HepG2 (cell line): ENCODE results near the gene SEMA6B. TPM values are rescaled to one million over a fixed set of nuclear protein-coding genes. Genes with fewer than 3 reads are reported as not detected.
A peak's percentile ranks its signal among the peaks of the same experiment; 100 is the strongest.

ENCODE experiments used
- DNMT1 ChIP-seq: sonication (generic); formaldehyde crosslinking; IDR thresholded peaks from 2 replicates; pipeline ENCODE4 v1.5.1; 2020; ENCODE audit warnings: mild to moderate bottlenecking, missing genetic modification reagents
- EHMT2 ChIP-seq: fragments of 200-600 bp; sonication (generic); IDR thresholded peaks from 2 replicates; pipeline ENCODE4 v1.7.0; 2017; ENCODE audit warnings: antibody characterized with exemption, low read depth, low read length, borderline replicate concordance
- FOXK1 ChIP-seq: sonication (generic); formaldehyde crosslinking; IDR thresholded peaks from 2 replicates; pipeline ENCODE4 v1.4.0; 2020; ENCODE audit warnings: low read depth, missing genetic modification reagents, borderline replicate concordance
- IRF2 ChIP-seq: IDR thresholded peaks from 2 replicates; pipeline ENCODE4 v1.6.1; 2018; ENCODE audit warnings: missing genetic modification reagents, missing compliant biosample characterization
- MZF1 ChIP-seq: sonication (generic); formaldehyde crosslinking; IDR thresholded peaks from 2 replicates; pipeline ENCODE4 v1.8.1; 2023; ENCODE audit warnings: mild to moderate bottlenecking, missing genetic modification reagents, borderline replicate concordance
- PCBP1 ChIP-seq: fragments of 200-400 bp; formaldehyde crosslinking; IDR thresholded peaks from 2 replicates; pipeline ENCODE4 v1.6.1; 2017; ENCODE audit warnings: mild to moderate bottlenecking, low read depth, low read length, borderline replicate concordance
- POLR2G ChIP-seq: fragments of 200-400 bp; formaldehyde crosslinking; IDR thresholded peaks from 2 replicates; pipeline ENCODE4 v1.6.1; 2018; ENCODE audit warnings: mild to moderate bottlenecking, low read depth, low read length, moderate library complexity
- SAP130 ChIP-seq: IDR thresholded peaks from 2 replicates; pipeline ENCODE4 v1.6.1; 2016; ENCODE audit warnings: low read depth
- SP140L ChIP-seq: sonication (generic); formaldehyde crosslinking; IDR thresholded peaks from 2 replicates; pipeline ENCODE4 v1.4.0; 2020; ENCODE audit warnings: missing genetic modification reagents, borderline replicate concordance
- SSRP1 ChIP-seq: IDR thresholded peaks from 2 replicates; pipeline ENCODE4 v1.6.1; 2016; ENCODE audit warnings: control low read depth
- ZBTB7A ChIP-seq: sonication (generic); formaldehyde crosslinking; IDR thresholded peaks from 2 replicates; pipeline ENCODE4 v1.8.0; 2022; ENCODE audit warnings: mild to moderate bottlenecking, missing genetic modification reagents
- ZIK1 ChIP-seq: sonication (generic); formaldehyde crosslinking; IDR thresholded peaks from 2 replicates; pipeline ENCODE4 v1.5.0; 2020; ENCODE audit warnings: mild to moderate bottlenecking, low read depth, missing genetic modification reagents, borderline replicate concordance
- ZNF24 ChIP-seq: fragments of 450-650 bp; IDR thresholded peaks from 2 replicates; pipeline ENCODE4 v1.6.1; 2017; ENCODE audit warnings: antibody characterized with exemption, mild to moderate bottlenecking
- ZNF296 ChIP-seq: sonication (generic); formaldehyde crosslinking; conservative IDR thresholded peaks from 2 replicates; pipeline ENCODE4 v1.5.0; 2020; ENCODE audit warnings: mild to moderate bottlenecking, missing genetic modification reagents
- ZNF335 ChIP-seq: sonication (generic); formaldehyde crosslinking; IDR thresholded peaks from 2 replicates; pipeline ENCODE4 v1.4.0; 2020; ENCODE audit warnings: missing genetic modification reagents
- ZNF792 ChIP-seq: IDR thresholded peaks from 2 replicates; pipeline ENCODE4 v1.6.1; 2016
- ZNF883 ChIP-seq: sonication (generic); formaldehyde crosslinking; IDR thresholded peaks from 2 replicates; pipeline ENCODE4 v1.5.1; 2020; ENCODE audit warnings: mild to moderate bottlenecking, missing genetic modification reagents; ENCODE audit errors: not compliant biosample characterization
- polyA plus RNA-seq, 8 experiments: library from polyadenylated mRNA; depleted of rRNA in 3 of 8; stranded (reverse) in 7 of 8; unstranded in 1 of 8; fragments of >200 nt; fragmentation: Illumina TruSeq in 4 of 8; extraction: Trizol in 4 of 8; gene quantifications; 2 replicates each; pipeline versions ENCODE4 v1.2.1 to v1.2.3, GENCODE V29; 2011 to 2016; ENCODE audit warnings: low read depth in 4 of 8, missing spikeins in 1 of 8, mixed read lengths in 1 of 8; ENCODE audit not compliant: insufficient read depth in 1 of 8
- total RNA-seq, 5 experiments: library from RNA; depleted of rRNA; stranded (reverse); fragments of >200 nt; fragmentation: Illumina TruSeq; extraction: Trizol; gene quantifications; 2 replicates each; pipeline ENCODE4 v1.2.3, GENCODE V29; 2016; ENCODE audit warnings: low read depth in 1 of 5
- TF ChIP-seq, protein P1 (sequence below): sonication (generic); formaldehyde crosslinking; conservative IDR thresholded peaks from 2 replicates; pipeline ENCODE4 v1.4.0; 2020; ENCODE audit warnings: missing genetic modification reagents
- TF ChIP-seq, protein P2 (sequence below): sonication (generic); formaldehyde crosslinking; IDR thresholded peaks from 2 replicates; pipeline ENCODE4 v1.8.0; 2022; ENCODE audit warnings: mild to moderate bottlenecking, missing genetic modification reagents, borderline replicate concordance
- TF ChIP-seq, protein P3 (sequence below): sonication (generic); IDR thresholded peaks from 2 replicates; pipeline ENCODE4 v1.6.1; 2016; ENCODE audit warnings: low read depth, borderline replicate concordance
- TF ChIP-seq, protein P4 (sequence below): IDR thresholded peaks from 2 replicates; pipeline ENCODE4 v1.4.0; 2020; ENCODE audit warnings: mild to moderate bottlenecking, missing genetic modification reagents

SEMA6B gene
- total and polyA plus RNA-seq, 2 of the 13 experiments (the other 11 are each of a cell fraction or from before 2014, with no cell fraction given): 45.5 to 67.1 TPM

DNA sequence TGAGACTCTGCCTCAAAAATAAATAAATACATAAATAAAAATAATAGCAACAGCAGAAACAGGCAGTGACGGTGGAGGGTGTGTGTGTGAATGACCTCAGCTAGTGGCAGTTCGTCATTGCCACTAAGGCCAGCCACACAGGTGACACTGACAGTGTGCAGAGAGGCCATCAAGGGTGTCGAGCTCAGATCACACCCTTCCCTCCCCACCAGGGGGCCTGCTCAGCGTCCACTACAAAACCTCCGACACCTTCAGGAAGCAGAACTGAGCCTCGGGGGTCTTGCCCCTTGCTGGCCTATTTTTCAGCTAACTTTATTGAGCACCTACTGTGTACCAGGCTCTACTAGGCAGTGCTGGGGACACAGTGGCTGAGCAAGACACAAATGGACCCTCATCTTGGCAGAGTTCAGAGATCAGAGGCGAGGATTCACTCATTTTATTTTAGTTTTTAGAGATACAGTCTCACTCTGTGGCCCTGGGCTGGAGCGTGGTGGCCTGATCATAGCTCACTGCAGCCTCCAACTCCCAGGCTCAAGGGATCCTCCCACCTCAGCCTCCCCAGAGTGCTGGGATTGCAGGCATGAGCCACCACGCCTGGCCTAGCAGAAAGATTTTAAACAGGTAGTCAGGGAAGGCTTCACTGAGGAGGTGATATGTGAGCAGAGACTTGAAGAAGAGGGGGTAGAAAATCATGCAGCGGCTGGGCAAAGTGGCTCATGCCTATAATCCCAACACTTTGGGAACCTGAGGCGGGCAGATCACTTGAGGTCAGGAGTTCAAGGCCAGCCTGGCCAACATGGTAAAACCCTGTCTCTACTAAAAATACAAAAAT lies 30.3 kb upstream of the SEMA6B start (continued):
- TF ChIP-seq EHMT2 (no peak), ZNF335 (0 out of 2 replicates have a peak, but pooled peaks have one; percentile 31), ZIK1 (CRISPR knock-in tag) (no peak), ZNF883 (CRISPR knock-in tag) (no peak), ZNF296 (CRISPR knock-in tag) (no peak), SP140L (CRISPR knock-in tag) (no peak), FOXK1 (no peak), ZNF792 (CRISPR knock-in tag) (0 out of 2 replicates have a peak, but pooled peaks have one; percentile 36), ZBTB7A (CRISPR knock-in tag) (peak; percentile 31; the same call in 1 of the 2 replicates), ZNF24 (no peak), SSRP1 (CRISPR knock-in tag) (0 out of 2 replicates have a peak, but pooled peaks have one; percentile 34), IRF2 (CRISPR knock-in tag) (0 out of 2 replicates have a peak, but pooled peaks have one; percentile 30), SAP130 (CRISPR knock-in tag) (peak; percentile 50; the same call in 1 of the 2 replicates), MZF1 (CRISPR knock-in tag) (no peak), PCBP1 (no peak), DNMT1 (CRISPR knock-in tag) (no peak), POLR2G (no peak)
- TF ChIP-seq, protein P1, sequence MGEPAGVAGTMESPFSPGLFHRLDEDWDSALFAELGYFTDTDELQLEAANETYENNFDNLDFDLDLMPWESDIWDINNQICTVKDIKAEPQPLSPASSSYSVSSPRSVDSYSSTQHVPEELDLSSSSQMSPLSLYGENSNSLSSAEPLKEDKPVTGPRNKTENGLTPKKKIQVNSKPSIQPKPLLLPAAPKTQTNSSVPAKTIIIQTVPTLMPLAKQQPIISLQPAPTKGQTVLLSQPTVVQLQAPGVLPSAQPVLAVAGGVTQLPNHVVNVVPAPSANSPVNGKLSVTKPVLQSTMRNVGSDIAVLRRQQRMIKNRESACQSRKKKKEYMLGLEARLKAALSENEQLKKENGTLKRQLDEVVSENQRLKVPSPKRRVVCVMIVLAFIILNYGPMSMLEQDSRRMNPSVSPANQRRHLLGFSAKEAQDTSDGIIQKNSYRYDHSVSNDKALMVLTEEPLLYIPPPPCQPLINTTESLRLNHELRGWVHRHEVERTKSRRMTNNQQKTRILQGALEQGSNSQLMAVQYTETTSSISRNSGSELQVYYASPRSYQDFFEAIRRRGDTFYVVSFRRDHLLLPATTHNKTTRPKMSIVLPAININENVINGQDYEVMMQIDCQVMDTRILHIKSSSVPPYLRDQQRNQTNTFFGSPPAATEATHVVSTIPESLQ (CRISPR knock-in tag): no peak
- TF ChIP-seq, protein P2, sequence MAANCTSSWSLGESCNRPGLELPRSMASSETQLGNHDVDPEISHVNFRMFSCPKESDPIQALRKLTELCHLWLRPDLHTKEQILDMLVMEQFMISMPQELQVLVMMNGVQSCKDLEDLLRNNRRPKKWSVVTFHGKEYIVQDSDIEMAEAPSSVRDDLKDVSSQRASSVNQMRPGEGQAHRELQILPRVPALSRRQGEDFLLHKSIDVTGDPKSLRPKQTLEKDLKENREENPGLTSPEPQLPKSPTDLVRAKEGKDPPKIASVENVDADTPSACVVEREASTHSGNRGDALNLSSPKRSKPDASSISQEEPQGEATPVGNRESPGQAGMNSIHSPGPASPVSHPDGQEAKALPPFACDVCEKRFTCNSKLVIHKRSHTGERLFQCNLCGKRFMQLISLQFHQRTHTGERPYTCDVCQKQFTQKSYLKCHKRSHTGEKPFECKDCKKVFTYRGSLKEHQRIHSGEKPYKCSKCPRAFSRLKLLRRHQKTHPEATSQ (CRISPR knock-in tag): 0 out of 2 replicates have a peak, but pooled peaks have one; percentile 21
- TF ChIP-seq, protein P3, sequence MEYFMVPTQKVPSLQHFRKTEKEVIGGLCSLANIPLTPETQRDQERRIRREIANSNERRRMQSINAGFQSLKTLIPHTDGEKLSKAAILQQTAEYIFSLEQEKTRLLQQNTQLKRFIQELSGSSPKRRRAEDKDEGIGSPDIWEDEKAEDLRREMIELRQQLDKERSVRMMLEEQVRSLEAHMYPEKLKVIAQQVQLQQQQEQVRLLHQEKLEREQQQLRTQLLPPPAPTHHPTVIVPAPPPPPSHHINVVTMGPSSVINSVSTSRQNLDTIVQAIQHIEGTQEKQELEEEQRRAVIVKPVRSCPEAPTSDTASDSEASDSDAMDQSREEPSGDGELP: peak; percentile 57; the same call in 1 of the 2 replicates
- TF ChIP-seq, protein P4, sequence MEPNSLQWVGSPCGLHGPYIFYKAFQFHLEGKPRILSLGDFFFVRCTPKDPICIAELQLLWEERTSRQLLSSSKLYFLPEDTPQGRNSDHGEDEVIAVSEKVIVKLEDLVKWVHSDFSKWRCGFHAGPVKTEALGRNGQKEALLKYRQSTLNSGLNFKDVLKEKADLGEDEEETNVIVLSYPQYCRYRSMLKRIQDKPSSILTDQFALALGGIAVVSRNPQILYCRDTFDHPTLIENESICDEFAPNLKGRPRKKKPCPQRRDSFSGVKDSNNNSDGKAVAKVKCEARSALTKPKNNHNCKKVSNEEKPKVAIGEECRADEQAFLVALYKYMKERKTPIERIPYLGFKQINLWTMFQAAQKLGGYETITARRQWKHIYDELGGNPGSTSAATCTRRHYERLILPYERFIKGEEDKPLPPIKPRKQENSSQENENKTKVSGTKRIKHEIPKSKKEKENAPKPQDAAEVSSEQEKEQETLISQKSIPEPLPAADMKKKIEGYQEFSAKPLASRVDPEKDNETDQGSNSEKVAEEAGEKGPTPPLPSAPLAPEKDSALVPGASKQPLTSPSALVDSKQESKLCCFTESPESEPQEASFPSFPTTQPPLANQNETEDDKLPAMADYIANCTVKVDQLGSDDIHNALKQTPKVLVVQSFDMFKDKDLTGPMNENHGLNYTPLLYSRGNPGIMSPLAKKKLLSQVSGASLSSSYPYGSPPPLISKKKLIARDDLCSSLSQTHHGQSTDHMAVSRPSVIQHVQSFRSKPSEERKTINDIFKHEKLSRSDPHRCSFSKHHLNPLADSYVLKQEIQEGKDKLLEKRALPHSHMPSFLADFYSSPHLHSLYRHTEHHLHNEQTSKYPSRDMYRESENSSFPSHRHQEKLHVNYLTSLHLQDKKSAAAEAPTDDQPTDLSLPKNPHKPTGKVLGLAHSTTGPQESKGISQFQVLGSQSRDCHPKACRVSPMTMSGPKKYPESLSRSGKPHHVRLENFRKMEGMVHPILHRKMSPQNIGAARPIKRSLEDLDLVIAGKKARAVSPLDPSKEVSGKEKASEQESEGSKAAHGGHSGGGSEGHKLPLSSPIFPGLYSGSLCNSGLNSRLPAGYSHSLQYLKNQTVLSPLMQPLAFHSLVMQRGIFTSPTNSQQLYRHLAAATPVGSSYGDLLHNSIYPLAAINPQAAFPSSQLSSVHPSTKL (CRISPR knock-in tag): no peak
